CD4-positive, alpha-beta T cell (primary cell): ENCODE data around the gene PLSCR1. TPM values are rescaled to one million over a fixed set of nuclear protein-coding genes. Genes with fewer than 3 reads are reported as not detected.

Experiments used
- ATAC-seq: fragments of 200-7000 bp; cut with Tn5 transposase; one replicate; pipeline ENCODE4 v1.10.0; 2022; ENCODE audit warnings: mild to moderate bottlenecking; ENCODE audit not compliant: poor library complexity
- CTCF ChIA-PET: fragments of 350-600 bp; sonication (Branson Sonifier 250); formaldehyde crosslinking; loops from one replicate; lab custom pipeline; 2021; ENCODE audit warnings: antibody characterized with exemption, inconsistent platforms; lab: Charles Lee
- POLR2A ChIA-PET: fragments of 350-600 bp; sonication (Branson Sonifier 250); formaldehyde crosslinking; loops from one replicate; lab custom pipeline; 2021; ENCODE audit warnings: antibody characterized with exemption, inconsistent platforms; lab: Charles Lee
- DNase-seq, 14 experiments: peaks; one replicate each; pipeline ENCODE4 v3.0.0-alpha.2; 2013 to 2020; ENCODE audit warnings: mixed read lengths in 2 of 14
- H3K27ac ChIP-seq, 2 donors: one replicate each; pipeline versions ENCODE4 v1.5.1 to v1.7.0; 2013; ENCODE audit warnings: low read length in 2 of 2, low read depth in 1 of 2, mild to moderate bottlenecking in 1 of 2
- H3K27me3 ChIP-seq, 2 experiments: 1 replicate in 1 of 2; 2 replicates in 1 of 2; pipeline versions ENCODE4 v1.6.1 to v1.7.0; 2013; ENCODE audit warnings: low read length in 2 of 2, control low read depth in 1 of 2, mild to moderate bottlenecking in 1 of 2, moderate library complexity in 1 of 2; ENCODE audit not compliant: insufficient read depth in 2 of 2, control insufficient read depth in 1 of 2
- H3K36me3 ChIP-seq: one replicate; pipeline ENCODE4 v1.6.1; 2013; ENCODE audit warnings: low read length, control low read depth; ENCODE audit not compliant: insufficient read depth
- H3K4me1 ChIP-seq: one replicate; pipeline ENCODE4 v1.6.1; 2013; ENCODE audit warnings: low read length, control low read depth; ENCODE audit not compliant: insufficient read depth
- H3K4me3 ChIP-seq: one replicate; pipeline ENCODE4 v1.5.1; 2013; ENCODE audit warnings: mild to moderate bottlenecking, low read length, moderate library complexity
- H3K9me3 ChIP-seq, 2 experiments: 1 replicate in 1 of 2; 2 replicates in 1 of 2; pipeline versions ENCODE4 v1.6.1 to v1.7.0; 2013; ENCODE audit warnings: low read length in 2 of 2, mild to moderate bottlenecking in 2 of 2, control low read depth in 1 of 2, moderate library complexity in 1 of 2; ENCODE audit not compliant: control insufficient read depth in 1 of 2, insufficient read depth in 1 of 2
- H3K27ac Mint-ChIP-seq: one replicate; pipeline ENCODE4 v1.8.0; 2020; ENCODE audit warnings: mixed read lengths
- H3K27me3 Mint-ChIP-seq: one replicate; pipeline ENCODE4 v1.8.0; 2021; ENCODE audit warnings: mixed read lengths
- H3K36me3 Mint-ChIP-seq: one replicate; pipeline ENCODE4 v1.8.0; 2021; ENCODE audit warnings: low read depth, mixed read lengths
- H3K4me1 Mint-ChIP-seq: one replicate; pipeline ENCODE4 v1.8.0; 2021; ENCODE audit warnings: low read depth, mixed read lengths
- H3K4me3 Mint-ChIP-seq: one replicate; pipeline ENCODE4 v1.8.0; 2020; ENCODE audit warnings: mild to moderate bottlenecking, mixed read lengths
- H3K9me3 Mint-ChIP-seq: one replicate; pipeline ENCODE4 v1.8.0; 2020; ENCODE audit warnings: mixed read lengths
- intact Hi-C, 2 experiments: fragments of 100-400 bp; cut with DNase I in 1 of 2; cut with micrococcal nuclease in 1 of 2; formaldehyde crosslinking; loops; one replicate each; pipeline versions ENCODE4 v1.15.1 to v1.9.0; 2023 to 2025; cut with DNase I, micrococcal nuclease
- total RNA-seq, 174 experiments: library from RNA in 2 of 174; stranded (reverse) in 2 of 174; gene quantifications; one replicate each; pipeline ENCODE4 v1.2.3 and lab custom pipeline; 2021 to 2026
- TF ChIP-seq, protein P1 (sequence below): fragments of 200-600 bp; IDR thresholded peaks from one replicate; pipeline ENCODE4 v1.8.0; 2022; ENCODE audit warnings: antibody characterized with exemption, mild to moderate bottlenecking

PLSCR1 gene
- total RNA-seq, 2 experiments from 2014 or later, result 8.2 to 8.3 TPM

DNA sequence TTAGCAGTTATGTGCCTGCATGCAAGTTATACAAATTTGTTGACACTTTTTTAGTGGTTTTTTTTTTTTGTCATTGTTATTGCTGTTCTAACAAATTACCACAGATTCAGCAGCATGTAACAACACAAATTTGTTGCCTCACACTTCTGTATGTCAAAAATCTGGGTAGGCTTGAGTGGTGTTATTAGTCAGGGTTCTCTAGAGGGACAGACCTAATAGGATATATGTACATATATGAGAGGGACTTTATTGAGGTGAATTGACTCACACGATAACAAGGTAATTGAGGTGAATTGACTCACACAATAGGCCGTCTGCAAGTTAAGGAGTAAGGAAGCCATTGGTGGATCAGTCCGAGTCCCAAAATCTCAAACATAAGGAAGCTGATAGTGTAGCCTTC lies 15.0 kb upstream of the PLSCR1 start:
- Histone ChIP-seq H3K4me1 (no peaks in the 10 kb centered on the region), H3K9me3 (no peaks in the 10 kb centered on the region), H3K27ac (no peak overlapping the region), H3K27me3 (no peaks in the 10 kb centered on the region), H3K4me3 (no peak overlapping the region), H3K36me3 (no peaks in the 10 kb centered on the region)
- H3K4me1 Mint-ChIP-seq, result no peaks in the 10 kb centered on the region
- no peak overlapping the region for H3K4me3 Mint-ChIP-seq
- TF ChIP-seq, protein P1, sequence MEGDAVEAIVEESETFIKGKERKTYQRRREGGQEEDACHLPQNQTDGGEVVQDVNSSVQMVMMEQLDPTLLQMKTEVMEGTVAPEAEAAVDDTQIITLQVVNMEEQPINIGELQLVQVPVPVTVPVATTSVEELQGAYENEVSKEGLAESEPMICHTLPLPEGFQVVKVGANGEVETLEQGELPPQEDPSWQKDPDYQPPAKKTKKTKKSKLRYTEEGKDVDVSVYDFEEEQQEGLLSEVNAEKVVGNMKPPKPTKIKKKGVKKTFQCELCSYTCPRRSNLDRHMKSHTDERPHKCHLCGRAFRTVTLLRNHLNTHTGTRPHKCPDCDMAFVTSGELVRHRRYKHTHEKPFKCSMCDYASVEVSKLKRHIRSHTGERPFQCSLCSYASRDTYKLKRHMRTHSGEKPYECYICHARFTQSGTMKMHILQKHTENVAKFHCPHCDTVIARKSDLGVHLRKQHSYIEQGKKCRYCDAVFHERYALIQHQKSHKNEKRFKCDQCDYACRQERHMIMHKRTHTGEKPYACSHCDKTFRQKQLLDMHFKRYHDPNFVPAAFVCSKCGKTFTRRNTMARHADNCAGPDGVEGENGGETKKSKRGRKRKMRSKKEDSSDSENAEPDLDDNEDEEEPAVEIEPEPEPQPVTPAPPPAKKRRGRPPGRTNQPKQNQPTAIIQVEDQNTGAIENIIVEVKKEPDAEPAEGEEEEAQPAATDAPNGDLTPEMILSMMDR, result no peak
- intact Hi-C loops, result no loop called here
- CTCF ChIA-PET, result no interaction called here
- no peaks in the 10 kb centered on the region for H3K36me3 Mint-ChIP-seq
- POLR2A ChIA-PET, result no interaction called here
- H3K9me3 Mint-ChIP-seq, result no peaks in the 10 kb centered on the region
- H3K27ac Mint-ChIP-seq, result no peak overlapping the region
- H3K27me3 Mint-ChIP-seq, result no peaks in the 10 kb centered on the region
- ATAC-seq (no peak), DNase-seq (no peak)

DNA sequence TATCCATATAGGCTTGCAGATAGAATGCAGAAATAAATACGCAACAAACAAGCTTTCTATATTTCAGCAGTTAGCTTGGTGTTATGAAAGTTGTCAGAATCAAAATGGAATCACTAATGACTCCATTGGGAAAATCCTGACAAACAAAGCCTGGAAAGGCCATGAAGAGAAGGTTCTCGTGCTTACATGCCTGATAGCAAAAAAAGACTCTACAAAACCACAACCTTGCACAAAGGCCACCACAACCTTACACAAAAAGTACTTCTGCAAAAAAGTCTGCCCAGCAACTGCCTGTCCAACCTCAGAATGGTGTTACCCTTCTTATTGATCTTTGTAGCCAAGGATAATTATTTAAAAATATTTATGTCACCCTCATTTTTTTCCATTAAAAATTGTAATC lies 14.4 kb upstream of the PLSCR1 start:
- H3K27ac Mint-ChIP-seq, result no peak overlapping the region
- ATAC-seq (no peak), DNase-seq (no peak)
- Histone ChIP-seq H3K9me3 (no peaks in the 10 kb centered on the region), H3K36me3 (no peaks in the 10 kb centered on the region), H3K27ac (no peak overlapping the region), H3K4me1 (no peaks in the 10 kb centered on the region), H3K27me3 (no peaks in the 10 kb centered on the region), H3K4me3 (no peak overlapping the region)
- ChIA-PET CTCF (no interaction called here), POLR2A (no interaction called here)
- H3K9me3 Mint-ChIP-seq, result no peaks in the 10 kb centered on the region
- intact Hi-C loops, result no loop called here
- TF ChIP-seq, protein P1, result no peak
- no peaks in the 10 kb centered on the region for H3K36me3 Mint-ChIP-seq
- H3K4me1 Mint-ChIP-seq, result no peaks in the 10 kb centered on the region
- H3K27me3 Mint-ChIP-seq, result no peaks in the 10 kb centered on the region
- H3K4me3 Mint-ChIP-seq, result no peak overlapping the region

- no peaks in the 10 kb centered on the region for H3K9me3 ChIP-seq
- intact Hi-C loops, result no loop called here
- Mint-ChIP-seq H3K4me1 (no peaks in the 10 kb centered on the region), H3K36me3 (no peaks in the 10 kb centered on the region), H3K27ac (no peak overlapping the region), H3K4me3 (no peak overlapping the region), H3K27me3 (no peaks in the 10 kb centered on the region), H3K9me3 (no peaks in the 10 kb centered on the region)
- ATAC-seq, result no peak
- no peaks in the 10 kb centered on the region for H3K36me3 ChIP-seq
- POLR2A ChIA-PET, result no interaction called here
- H3K27me3 ChIP-seq, result no peaks in the 10 kb centered on the region
- H3K27ac ChIP-seq, result no peak overlapping the region
- H3K4me3 ChIP-seq, result no peak overlapping the region
- no peaks in the 10 kb centered on the region for H3K4me1 ChIP-seq
- TF ChIP-seq, protein P1, result no peak
- CTCF ChIA-PET, result no interaction called here
- DNase-seq, result no peak
Measured at GRCh38 chr3:146557745-146558144, 13.3 kb upstream of the PLSCR1 start.
